Neural progenitor cell (in vitro differentiated cells): Measurements from ENCODE around the gene ZNF793.

Experiments used
- EZH2 ChIP-seq: fragments of 200-600 bp; sonication (generic); IDR thresholded peaks from 2 replicates; pipeline ENCODE4 v1.6.1; 2017; ENCODE audit warnings: antibody characterized with exemption, mild to moderate bottlenecking, moderate library complexity
- EZH2phosphoT487 ChIP-seq: fragments of 200-600 bp; sonication (generic); IDR thresholded peaks from 2 replicates; pipeline ENCODE4 v1.6.1; 2017; ENCODE audit warnings: antibody characterized with exemption
- TF ChIP-seq, protein P1 (sequence below): fragments of 200-600 bp; sonication (generic); IDR thresholded peaks from 2 replicates; pipeline ENCODE4 v1.5.1; 2017; ENCODE audit warnings: antibody characterized with exemption, mild to moderate bottlenecking

DNA sequence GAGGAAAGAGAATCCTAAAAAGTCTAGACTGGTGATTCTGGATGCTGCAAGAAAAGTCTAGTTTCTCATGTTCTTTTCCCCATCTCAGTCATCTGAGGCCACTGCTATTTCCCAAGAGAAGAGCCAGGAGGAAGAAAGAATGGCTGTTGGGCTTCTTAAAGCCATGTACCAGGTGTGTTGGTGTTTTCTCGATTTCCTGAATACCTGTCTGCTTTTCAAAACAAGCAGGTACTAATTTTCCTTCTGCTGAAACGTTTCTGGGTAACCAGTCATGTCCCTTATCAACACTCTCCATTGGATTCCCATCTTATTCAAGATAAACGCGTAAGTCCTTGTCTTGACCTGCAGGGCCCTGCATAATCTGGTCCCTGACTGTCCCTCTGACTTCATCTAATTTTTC lies 36.5 kb upstream of the ZNF793 start:
- TF ChIP-seq, protein P1, sequence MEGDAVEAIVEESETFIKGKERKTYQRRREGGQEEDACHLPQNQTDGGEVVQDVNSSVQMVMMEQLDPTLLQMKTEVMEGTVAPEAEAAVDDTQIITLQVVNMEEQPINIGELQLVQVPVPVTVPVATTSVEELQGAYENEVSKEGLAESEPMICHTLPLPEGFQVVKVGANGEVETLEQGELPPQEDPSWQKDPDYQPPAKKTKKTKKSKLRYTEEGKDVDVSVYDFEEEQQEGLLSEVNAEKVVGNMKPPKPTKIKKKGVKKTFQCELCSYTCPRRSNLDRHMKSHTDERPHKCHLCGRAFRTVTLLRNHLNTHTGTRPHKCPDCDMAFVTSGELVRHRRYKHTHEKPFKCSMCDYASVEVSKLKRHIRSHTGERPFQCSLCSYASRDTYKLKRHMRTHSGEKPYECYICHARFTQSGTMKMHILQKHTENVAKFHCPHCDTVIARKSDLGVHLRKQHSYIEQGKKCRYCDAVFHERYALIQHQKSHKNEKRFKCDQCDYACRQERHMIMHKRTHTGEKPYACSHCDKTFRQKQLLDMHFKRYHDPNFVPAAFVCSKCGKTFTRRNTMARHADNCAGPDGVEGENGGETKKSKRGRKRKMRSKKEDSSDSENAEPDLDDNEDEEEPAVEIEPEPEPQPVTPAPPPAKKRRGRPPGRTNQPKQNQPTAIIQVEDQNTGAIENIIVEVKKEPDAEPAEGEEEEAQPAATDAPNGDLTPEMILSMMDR, result peak; percentile 4
- TF ChIP-seq EZH2phosphoT487, result no peak
- TF ChIP-seq EZH2, result no peak
